Measurements from ENCODE around the gene CHN2.

DNA sequence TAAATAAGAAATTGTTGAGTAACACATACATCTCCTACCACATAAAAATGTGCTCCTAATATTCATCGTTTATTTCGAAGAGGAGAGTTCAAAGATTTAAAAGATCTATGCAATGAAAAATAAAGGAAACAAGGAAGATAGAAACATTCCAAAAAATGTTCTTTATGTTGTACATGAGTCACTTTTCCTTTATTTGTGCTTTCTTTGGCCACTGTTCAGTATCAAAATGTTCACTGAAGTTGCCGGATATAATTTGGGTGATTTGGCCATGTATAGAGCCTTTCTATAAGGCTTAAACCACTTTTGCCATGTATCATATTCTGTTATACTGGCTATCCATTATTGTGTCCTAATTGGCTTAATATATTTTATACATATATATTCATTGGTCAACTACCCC is 306.1 kb downstream of the CHN2 start:
- TF ChIP-seq, protein P1, sequence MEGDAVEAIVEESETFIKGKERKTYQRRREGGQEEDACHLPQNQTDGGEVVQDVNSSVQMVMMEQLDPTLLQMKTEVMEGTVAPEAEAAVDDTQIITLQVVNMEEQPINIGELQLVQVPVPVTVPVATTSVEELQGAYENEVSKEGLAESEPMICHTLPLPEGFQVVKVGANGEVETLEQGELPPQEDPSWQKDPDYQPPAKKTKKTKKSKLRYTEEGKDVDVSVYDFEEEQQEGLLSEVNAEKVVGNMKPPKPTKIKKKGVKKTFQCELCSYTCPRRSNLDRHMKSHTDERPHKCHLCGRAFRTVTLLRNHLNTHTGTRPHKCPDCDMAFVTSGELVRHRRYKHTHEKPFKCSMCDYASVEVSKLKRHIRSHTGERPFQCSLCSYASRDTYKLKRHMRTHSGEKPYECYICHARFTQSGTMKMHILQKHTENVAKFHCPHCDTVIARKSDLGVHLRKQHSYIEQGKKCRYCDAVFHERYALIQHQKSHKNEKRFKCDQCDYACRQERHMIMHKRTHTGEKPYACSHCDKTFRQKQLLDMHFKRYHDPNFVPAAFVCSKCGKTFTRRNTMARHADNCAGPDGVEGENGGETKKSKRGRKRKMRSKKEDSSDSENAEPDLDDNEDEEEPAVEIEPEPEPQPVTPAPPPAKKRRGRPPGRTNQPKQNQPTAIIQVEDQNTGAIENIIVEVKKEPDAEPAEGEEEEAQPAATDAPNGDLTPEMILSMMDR (IDR thresholded peaks at IDR 0.05 in 2 of 3, conservative IDR thresholded peaks at IDR 0.05 in 1 of 3; ENCODE audit: borderline replicate concordance in 1 of 3, insufficient read depth in 1 of 3, low read depth in 2 of 3, low read length in 2 of 3), result no peak
- TF ChIP-seq, protein P2, sequence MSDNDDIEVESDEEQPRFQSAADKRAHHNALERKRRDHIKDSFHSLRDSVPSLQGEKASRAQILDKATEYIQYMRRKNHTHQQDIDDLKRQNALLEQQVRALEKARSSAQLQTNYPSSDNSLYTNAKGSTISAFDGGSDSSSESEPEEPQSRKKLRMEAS (IDR thresholded peaks at IDR 0.05), result no peak
- TF ChIP-seq EZH2 (IDR thresholded peaks at IDR 0.05), result no peak
- TF ChIP-seq YY1 (IDR thresholded peaks at IDR 0.05; ENCODE audit: extremely low read depth, insufficient replicate concordance, low read depth, low read length), result no peak
- TF ChIP-seq POLR2AphosphoS5 (IDR thresholded peaks at IDR 0.05; ENCODE audit: low read depth, low read length), result no peak
- no peak for TF ChIP-seq POLR2A (IDR thresholded peaks at IDR 0.05; ENCODE audit: borderline replicate concordance, extremely low read depth, insufficient read depth, insufficient read length)
- no peak for TF ChIP-seq EGR1 (IDR thresholded peaks at IDR 0.05; ENCODE audit: low read depth)
- no peak for TF ChIP-seq ZBTB33 (IDR thresholded peaks at IDR 0.05; ENCODE audit: extremely low read depth, insufficient replicate concordance, low read length)
- TF ChIP-seq RAD21 (IDR thresholded peaks at IDR 0.05; ENCODE audit: low read depth), result no peak
- TF ChIP-seq, protein P3, sequence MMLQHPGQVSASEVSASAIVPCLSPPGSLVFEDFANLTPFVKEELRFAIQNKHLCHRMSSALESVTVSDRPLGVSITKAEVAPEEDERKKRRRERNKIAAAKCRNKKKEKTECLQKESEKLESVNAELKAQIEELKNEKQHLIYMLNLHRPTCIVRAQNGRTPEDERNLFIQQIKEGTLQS (IDR thresholded peaks at IDR 0.05), result no peak
- no peak for TF ChIP-seq SP1 (IDR thresholded peaks at IDR 0.05; ENCODE audit: low read depth)
- no peak for TF ChIP-seq JUND (IDR thresholded peaks at IDR 0.05)
- no peak for TF ChIP-seq SIN3A (IDR thresholded peaks at IDR 0.05; ENCODE audit: low read depth)
- no peak for TF ChIP-seq ZFX (IDR thresholded peaks at IDR 0.05)

Data from HCT116 (cell line).